Activated CD4-positive, alpha-beta T cell treated with anti-CD3 and anti-CD28 coated beads for 4 hours (primary cell): ENCODE results near the gene GUCY1A1.

Experiments
- DNase-seq, 2 donors: peaks; one replicate each; pipeline ENCODE4 v3.0.0-alpha.2; 2020

GUCY1A1 gene

GRCh38 chr4:155659176-155659575 lies 7.5 kb upstream of the GUCY1A1 start:
- DNase-seq: no peak

- DNase-seq: no peak
These were observed 6.2 kb upstream of the GUCY1A1 start for GRCh38 chr4:155660436-155660835.

GRCh38 chr4:155665054-155665453 lies 1.6 kb upstream of the GUCY1A1 start:
- no peak for DNase-seq

GRCh38 chr4:155667222-155667567 lies 547 bp downstream of the GUCY1A1 start:
- no peak for DNase-seq

- DNase-seq: no peak
These were observed 1.2 kb downstream of the GUCY1A1 start for GRCh38 chr4:155667568-155668511.

- no peak for DNase-seq
These were observed 2.1 kb downstream of the GUCY1A1 start for GRCh38 chr4:155668707-155669220.

- no peak for DNase-seq
These were observed 5.7 kb downstream of the GUCY1A1 start for GRCh38 chr4:155672342-155672741.

- DNase-seq: no peak
These were observed 6.9 kb downstream of the GUCY1A1 start for GRCh38 chr4:155673453-155673979.

GRCh38 chr4:155674669-155675071 lies 8.0 kb downstream of the GUCY1A1 start:
- DNase-seq: no peak

- no peak for DNase-seq
These were observed 9.2 kb downstream of the GUCY1A1 start for GRCh38 chr4:155675709-155676429.

GRCh38 chr4:155676430-155676825 lies 9.8 kb downstream of the GUCY1A1 start:
- no peak for DNase-seq

- DNase-seq: no peak
These were observed 11.4 kb downstream of the GUCY1A1 start for GRCh38 chr4:155678011-155678410.

GRCh38 chr4:155679343-155679742 lies 12.7 kb downstream of the GUCY1A1 start:
- no peak for DNase-seq

GRCh38 chr4:155681886-155682285 lies 15.2 kb downstream of the GUCY1A1 start:
- no peak for DNase-seq

- no peak for DNase-seq
These were observed 17.8 kb downstream of the GUCY1A1 start for GRCh38 chr4:155684423-155684822.

- DNase-seq: no peak
These were observed 18.4 kb downstream of the GUCY1A1 start for GRCh38 chr4:155684892-155685541.

GRCh38 chr4:155687380-155687982 lies 20.8 kb downstream of the GUCY1A1 start:
- DNase-seq: no peak

GRCh38 chr4:155688211-155688610 lies 21.6 kb downstream of the GUCY1A1 start:
- no peak for DNase-seq

GRCh38 chr4:155688860-155689259 lies 22.2 kb downstream of the GUCY1A1 start:
- DNase-seq: no peak

GRCh38 chr4:155690044-155690837 lies 23.6 kb downstream of the GUCY1A1 start:
- no peak for DNase-seq

GRCh38 chr4:155692361-155692760 lies 25.7 kb downstream of the GUCY1A1 start:
- DNase-seq: no peak
